ENCODE results near the gene RARB. TPM values are rescaled to one million over a fixed set of nuclear protein-coding genes. Genes with fewer than 3 reads are reported as not detected.

The RARB gene
- total and polyA plus RNA-seq, 2 of the 13 experiments (the other 11 are each of a cell fraction or from before 2014, with no cell fraction given), result 0.16 TPM; not detected in 1

DNA sequence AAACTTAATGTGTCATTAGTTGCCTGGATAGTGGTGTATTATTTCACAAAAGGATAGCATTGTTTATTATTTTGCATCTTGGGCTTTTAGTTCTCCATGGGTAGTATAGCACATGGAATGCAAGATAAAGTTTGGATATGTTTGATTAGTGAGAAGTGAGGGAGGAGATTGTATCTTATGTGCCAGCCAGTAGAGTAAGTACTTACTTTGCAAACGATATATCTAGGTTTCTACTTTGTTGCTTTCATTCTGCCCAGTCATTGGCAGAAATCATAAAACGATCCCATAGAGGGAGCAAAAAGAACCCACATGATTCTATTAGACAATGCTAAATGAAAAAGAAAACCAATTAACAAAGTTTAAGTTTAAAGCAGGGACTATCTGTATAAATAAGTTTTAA, 105.3 kb downstream of the RARB start (continued):
- no peak for TF ChIP-seq HOXA7 (CRISPR knock-in tag; IDR thresholded peaks at IDR 0.05)
- no peak for TF ChIP-seq ZEB1 (IDR thresholded peaks at IDR 0.05; ENCODE audit: insufficient replicate concordance, low read depth)
- TF ChIP-seq RNF2 (conservative IDR thresholded peaks at IDR 0.05; ENCODE audit: low read depth), result no peak
- no peak for TF ChIP-seq RXRA (CRISPR knock-in tag; IDR thresholded peaks at IDR 0.05)
- TF ChIP-seq ZNF619 (CRISPR knock-in tag; IDR thresholded peaks at IDR 0.05), result no peak

DNA sequence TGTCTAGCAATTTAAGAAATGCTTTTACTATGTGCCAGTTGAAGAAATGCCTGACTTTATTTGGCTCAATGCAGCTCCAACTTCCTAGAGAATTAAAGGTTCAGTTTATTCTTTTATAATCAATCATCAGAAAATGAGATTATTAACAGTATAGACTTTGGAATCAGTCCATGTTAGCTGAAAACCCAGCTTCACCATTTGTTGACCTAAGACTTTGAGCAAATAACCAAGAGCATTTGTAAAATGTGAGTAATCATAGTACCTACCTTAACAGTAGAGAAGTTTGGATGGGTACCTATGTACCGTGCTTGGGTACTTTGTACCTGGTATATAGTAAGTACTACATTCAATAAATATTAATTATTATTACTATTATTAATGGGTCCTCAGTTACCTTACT, 105.9 kb downstream of the RARB start:
- BruUV-seq (replicated peaks), result no TSS peak
- ChIA-PET POLR2A (no interaction called here), CTCF (ENCODE audit: low intra/inter-chr PET ratio, low total read pairs) (no interaction called here)
- H3K36me3 ChIP-seq (replicated peaks in 1 of 2; ENCODE audit: control insufficient read depth in 1 of 2, insufficient read depth in 2 of 2, low read length in 2 of 2), result no peaks in the 10 kb centered on the region
- TF ChIP-seq ZNF260 (CRISPR knock-in tag; IDR thresholded peaks at IDR 0.05; ENCODE audit: borderline replicate concordance, low read depth) (no peak), KLF16 (CRISPR knock-in tag; IDR thresholded peaks at IDR 0.05) (no peak)
- TF ChIP-seq, protein P1, sequence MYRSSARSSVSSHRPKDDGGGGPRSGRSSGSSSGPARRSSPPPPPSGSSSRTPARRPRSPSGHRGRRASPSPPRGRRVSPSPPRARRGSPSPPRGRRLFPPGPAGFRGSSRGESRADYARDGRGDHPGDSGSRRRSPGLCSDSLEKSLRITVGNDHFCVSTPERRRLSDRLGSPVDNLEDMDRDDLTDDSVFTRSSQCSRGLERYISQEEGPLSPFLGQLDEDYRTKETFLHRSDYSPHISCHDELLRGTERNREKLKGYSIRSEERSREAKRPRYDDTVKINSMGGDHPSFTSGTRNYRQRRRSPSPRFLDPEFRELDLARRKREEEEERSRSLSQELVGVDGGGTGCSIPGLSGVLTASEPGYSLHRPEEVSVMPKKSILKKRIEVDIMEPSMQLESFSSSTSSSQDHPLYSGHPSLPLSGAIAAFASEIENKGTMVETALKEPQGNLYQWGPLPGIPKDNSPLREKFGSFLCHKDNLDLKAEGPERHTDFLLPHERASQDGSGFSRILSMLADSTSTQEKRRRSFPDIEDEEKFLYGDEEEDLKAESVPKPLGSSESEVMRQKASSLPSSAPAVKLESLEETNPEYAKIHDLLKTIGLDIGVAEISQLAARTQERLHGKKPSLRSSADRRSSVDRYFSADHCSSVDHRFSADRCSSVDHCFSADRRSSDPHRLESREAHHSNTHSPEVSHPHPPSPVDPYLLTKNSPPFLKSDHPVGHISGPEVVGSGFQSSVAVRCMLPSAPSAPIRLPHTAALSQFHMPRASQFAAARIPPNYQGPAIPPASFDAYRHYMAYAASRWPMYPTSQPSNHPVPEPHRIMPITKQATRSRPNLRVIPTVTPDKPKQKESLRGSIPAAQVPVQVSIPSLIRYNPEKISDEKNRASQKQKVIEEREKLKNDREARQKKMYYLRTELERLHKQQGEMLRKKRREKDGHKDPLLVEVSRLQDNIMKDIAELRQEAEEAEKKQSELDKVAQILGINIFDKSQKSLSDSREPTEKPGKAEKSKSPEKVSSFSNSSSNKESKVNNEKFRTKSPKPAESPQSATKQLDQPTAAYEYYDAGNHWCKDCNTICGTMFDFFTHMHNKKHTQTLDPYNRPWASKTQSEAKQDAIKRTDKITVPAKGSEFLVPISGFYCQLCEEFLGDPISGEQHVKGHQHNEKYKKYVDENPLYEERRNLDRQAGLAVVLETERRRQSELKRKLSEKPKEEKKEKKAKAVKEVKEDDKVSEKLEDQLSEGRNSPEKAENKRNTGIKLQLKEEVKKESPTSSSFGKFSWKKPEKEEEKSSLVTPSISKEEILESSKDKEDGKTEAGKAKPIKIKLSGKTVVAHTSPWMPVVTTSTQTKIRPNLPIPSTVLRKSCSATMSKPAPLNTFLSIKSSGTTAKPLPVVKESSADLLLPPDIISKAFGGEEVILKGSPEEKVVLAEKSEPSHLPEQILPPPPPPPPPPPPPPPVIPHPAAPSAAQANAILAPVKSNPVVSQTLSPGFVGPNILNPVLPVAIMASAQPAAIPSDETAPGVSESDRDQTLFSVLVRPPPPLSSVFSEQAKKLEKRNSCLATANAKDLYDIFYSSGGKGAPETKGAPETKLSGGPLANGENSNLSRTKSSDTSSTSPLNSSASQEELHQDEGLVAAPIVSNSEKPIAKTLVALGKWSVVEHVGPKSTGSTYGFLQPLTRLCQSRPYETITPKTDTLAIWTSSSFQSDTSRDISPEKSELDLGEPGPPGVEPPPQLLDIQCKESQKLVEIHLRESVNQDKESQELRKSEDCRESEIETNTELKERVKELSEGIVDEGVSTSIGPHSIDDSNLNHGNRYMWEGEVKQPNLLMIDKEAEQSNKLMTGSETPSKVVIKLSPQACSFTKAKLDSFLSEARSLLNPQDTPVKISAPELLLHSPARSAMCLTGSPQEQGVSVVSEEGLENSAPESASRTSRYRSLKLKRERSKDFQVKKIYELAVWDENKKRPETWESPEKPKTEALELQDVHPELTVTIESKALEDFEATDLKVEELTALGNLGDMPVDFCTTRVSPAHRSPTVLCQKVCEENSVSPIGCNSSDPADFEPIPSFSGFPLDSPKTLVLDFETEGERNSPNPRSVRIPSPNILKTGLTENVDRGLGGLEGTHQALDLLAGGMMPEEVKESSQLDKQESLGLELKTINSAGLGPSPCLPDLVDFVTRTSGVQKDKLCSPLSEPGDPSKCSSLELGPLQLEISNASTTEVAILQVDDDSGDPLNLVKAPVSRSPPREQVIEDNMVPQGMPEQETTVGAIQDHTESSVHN (CRISPR knock-in tag; IDR thresholded peaks at IDR 0.05), result no peak
- H3K27me3 ChIP-seq (ENCODE audit: control insufficient read depth in 1 of 2, insufficient read depth in 2 of 2, low read length in 2 of 2), result no peaks in the 10 kb centered on the region
- no peak overlapping the region for H3K27ac ChIP-seq (ENCODE audit: extremely low read length, insufficient read depth, low read length)
- in situ Hi-C loops (cut with HindIII; ENCODE audit: extremely low pct_ligation_motif_present, low pct_unique_long_range_greater_than_20kb), result no loop called here
- H3K79me2 ChIP-seq (ENCODE audit: insufficient read depth, low read length), result no peaks in the 10 kb centered on the region
- no peak overlapping the region for H3K4me3 ChIP-seq (replicated peaks in 1 of 3; ENCODE audit: insufficient read depth in 1 of 3, low read depth in 2 of 3, low read length in 3 of 3)
- ATAC-seq (peak; percentile 63), DNase-seq (ENCODE audit: low spot score) (peak; percentile 2), FAIRE-seq (no peak)
- H2AFZ ChIP-seq (ENCODE audit: low read length), result no peak overlapping the region
- 0% methylated on average over 1 of the region's 1 CpG for WGBS (ENCODE audit: low lambda C conversion rate)
- no peaks in the 10 kb centered on the region for H3K9me3 ChIP-seq (ENCODE audit: low read length)
- H3K9ac ChIP-seq (ENCODE audit: insufficient read depth, low read depth, low read length), result no peak overlapping the region
- H3K4me2 ChIP-seq (ENCODE audit: low read depth, low read length), result no peak overlapping the region
- no peaks in the 10 kb centered on the region for H4K20me1 ChIP-seq (ENCODE audit: insufficient read depth, low read length)
- peaks cover 16% of the 10 kb centered on the region for H3K4me1 ChIP-seq (ENCODE audit: insufficient read depth, low read length)
- intact Hi-C loops (cut with micrococcal nuclease; ENCODE audit: unreplicated experiment), result no loop called here

Data from HepG2 (cell line).